NCI-H446 (cell line): ENCODE data around the gene AS3MT.
"Not testable (repeated sequence)": the region's sequence is repeated elsewhere in the genome, so short reads cannot be mapped to it uniquely, and the experiment has no call there.

Experiments
- DNase-seq, 2 experiments: peaks; one replicate each; lab custom pipeline; 2025; lab: John Stamatoyannopoulos, UW

Gene AS3MT

GRCh38 chr10:102919246-102919959, 50.1 kb downstream of the AS3MT start:
- DNase-seq: no peak

- no peak for DNase-seq
These were observed 50.9 kb downstream of the AS3MT start for GRCh38 chr10:102919992-102920739.

- DNase-seq: no peak
These were observed 54.3 kb downstream of the AS3MT start for GRCh38 chr10:102923601-102924000.

- no peak for DNase-seq
These were observed 57.6 kb downstream of the AS3MT start for GRCh38 chr10:102926842-102927241.

- DNase-seq: no peak
These were observed 58.2 kb downstream of the AS3MT start for GRCh38 chr10:102927311-102928010.

GRCh38 chr10:102928442-102928841, 59.2 kb downstream of the AS3MT start:
- not testable (repeated sequence) for DNase-seq

GRCh38 chr10:102930720-102931119, 61.5 kb downstream of the AS3MT start:
- no peak for DNase-seq

- no peak for DNase-seq
These were observed 62.4 kb downstream of the AS3MT start for GRCh38 chr10:102931643-102932042.

- no peak for DNase-seq
These were observed 66.2 kb downstream of the AS3MT start for GRCh38 chr10:102935505-102935904.

- no peak for DNase-seq
These were observed 66.8 kb downstream of the AS3MT start for GRCh38 chr10:102935939-102936605.

- no peak for DNase-seq
These were observed 72.1 kb downstream of the AS3MT start for GRCh38 chr10:102941401-102941800.

GRCh38 chr10:102945449-102945848, 76.2 kb downstream of the AS3MT start:
- DNase-seq: no peak

- no peak for DNase-seq
These were observed 76.7 kb downstream of the AS3MT start for GRCh38 chr10:102945962-102946361.

- no peak for DNase-seq
These were observed 77.7 kb downstream of the AS3MT start for GRCh38 chr10:102946992-102947391.

GRCh38 chr10:102948176-102948575, 78.9 kb downstream of the AS3MT start:
- no peak for DNase-seq

- DNase-seq: no peak
These were observed 79.5 kb downstream of the AS3MT start for GRCh38 chr10:102948786-102949185.

GRCh38 chr10:102949916-102950315, 80.6 kb downstream of the AS3MT start:
- DNase-seq: no peak

GRCh38 chr10:102951316-102951715, 82.0 kb downstream of the AS3MT start:
- no peak for DNase-seq
